ENCODE measurements around the gene KASH5. TPM values are rescaled to one million over a fixed set of nuclear protein-coding genes. Genes with fewer than 3 reads are reported as not detected.

KASH5 gene
- total RNA-seq, 1 experiment from 2014 or later: not detected

GRCh38 chr19:49380391-49380790 is 7.7 kb upstream of the KASH5 start:
- no peak for TF ChIP-seq CTCF (IDR thresholded peaks at IDR 0.05; ENCODE audit: unreplicated experiment)
- BruUV-seq (replicated peaks): no TSS peak
- Mint-ChIP-seq H3K9me3 (ENCODE audit: low read depth, unreplicated experiment) (peaks cover 5% of the 10 kb centered on the region), H3K4me3 (ENCODE audit: low read depth, unreplicated experiment) (no peak overlapping the region), H3K36me3 (ENCODE audit: insufficient read depth, unreplicated experiment) (no peaks in the 10 kb centered on the region), H3K27ac (ENCODE audit: unreplicated experiment) (no peak overlapping the region), H3K4me1 (ENCODE audit: low read depth, unreplicated experiment) (no peaks in the 10 kb centered on the region), H3K27me3 (ENCODE audit: unreplicated experiment) (peaks cover 33% of the 10 kb centered on the region)
- no peak for DNase-seq
- CTCF ChIA-PET: no interaction called here
- intact Hi-C loops (cut with micrococcal nuclease; ENCODE audit: unreplicated experiment): no loop called here

- peaks cover 5% of the 10 kb centered on the region for H3K9me3 Mint-ChIP-seq (ENCODE audit: low read depth, unreplicated experiment)
- TF ChIP-seq CTCF (IDR thresholded peaks at IDR 0.05; ENCODE audit: unreplicated experiment): no peak
- CTCF ChIA-PET: interaction anchor here (0.8 kb wide), 1 partner anchor 30 kb away, joined by 4 read pairs; no protein-coding TSS in a partner anchor
- no peak overlapping the region for H3K27ac Mint-ChIP-seq (ENCODE audit: unreplicated experiment)
- BruUV-seq (replicated peaks): no TSS peak
- no peak overlapping the region for H3K4me3 Mint-ChIP-seq (ENCODE audit: low read depth, unreplicated experiment)
- no peak for DNase-seq
- H3K4me1 Mint-ChIP-seq (ENCODE audit: low read depth, unreplicated experiment): no peaks in the 10 kb centered on the region
- intact Hi-C loops (cut with micrococcal nuclease; ENCODE audit: unreplicated experiment): no loop called here
- H3K27me3 Mint-ChIP-seq (ENCODE audit: unreplicated experiment): peaks cover 16% of the 10 kb centered on the region
- H3K36me3 Mint-ChIP-seq (ENCODE audit: insufficient read depth, unreplicated experiment): no peaks in the 10 kb centered on the region
Observed at GRCh38 chr19:49382639-49383038, 5.4 kb upstream of the KASH5 start.

- H3K4me1 Mint-ChIP-seq (ENCODE audit: low read depth, unreplicated experiment): no peaks in the 10 kb centered on the region
- peaks cover 5% of the 10 kb centered on the region for H3K9me3 Mint-ChIP-seq (ENCODE audit: low read depth, unreplicated experiment)
- BruUV-seq (replicated peaks): no TSS peak
- TF ChIP-seq CTCF (IDR thresholded peaks at IDR 0.05; ENCODE audit: unreplicated experiment): no peak
- no peak overlapping the region for H3K27ac Mint-ChIP-seq (ENCODE audit: unreplicated experiment)
- no peak for DNase-seq
- CTCF ChIA-PET: interaction anchor here (0.7 to 1.0 kb wide), 3 partner anchors 8 to 61 kb away, joined by 3 to 4 read pairs (median 4); no protein-coding TSS in a partner anchor
- H3K27me3 Mint-ChIP-seq (ENCODE audit: unreplicated experiment): peaks cover 25% of the 10 kb centered on the region
- H3K4me3 Mint-ChIP-seq (ENCODE audit: low read depth, unreplicated experiment): no peak overlapping the region
- H3K36me3 Mint-ChIP-seq (ENCODE audit: insufficient read depth, unreplicated experiment): no peaks in the 10 kb centered on the region
- intact Hi-C loops (cut with micrococcal nuclease; ENCODE audit: unreplicated experiment): no loop called here
Observed at GRCh38 chr19:49383599-49383998, 4.5 kb upstream of the KASH5 start.

- Mint-ChIP-seq H3K27me3 (ENCODE audit: unreplicated experiment) (peaks cover 59% of the 10 kb centered on the region), H3K9me3 (ENCODE audit: low read depth, unreplicated experiment) (no peaks in the 10 kb centered on the region), H3K4me1 (ENCODE audit: low read depth, unreplicated experiment) (peaks cover 9% of the 10 kb centered on the region), H3K27ac (ENCODE audit: unreplicated experiment) (no peak overlapping the region), H3K36me3 (ENCODE audit: insufficient read depth, unreplicated experiment) (no peaks in the 10 kb centered on the region), H3K4me3 (ENCODE audit: low read depth, unreplicated experiment) (no peak overlapping the region)
- TF ChIP-seq CTCF (IDR thresholded peaks at IDR 0.05; ENCODE audit: unreplicated experiment): no peak
- no peak for DNase-seq
- intact Hi-C loops (cut with micrococcal nuclease; ENCODE audit: unreplicated experiment): no loop called here
- CTCF ChIA-PET: no interaction called here
- BruUV-seq (replicated peaks): no TSS peak
Observed at GRCh38 chr19:49389406-49389805, 1.4 kb downstream of the KASH5 start.
